Esophagus squamous epithelium (tissue), 5 donors: ENCODE measurements around the gene ELMO1. TPM values are rescaled to one million over a fixed set of nuclear protein-coding genes. Genes with fewer than 3 reads are reported as not detected.

Experiments
- DNase-seq: peaks from one replicate; lab custom pipeline; 2025; lab: John Stamatoyannopoulos, UW
- H3K27ac ChIP-seq, 4 donors: fragments of 200-600 bp; sonication (generic); one replicate each; pipeline ENCODE4 v1.5.1; 2016 to 2019; ENCODE audit warnings: mild to moderate bottlenecking in 1 of 4
- H3K27me3 ChIP-seq, 4 donors: fragments of 200-600 bp; sonication (generic); 1 replicate in 3 of 4; 2 replicates in 1 of 4; pipeline versions ENCODE4 v1.5.1 to v1.6.0; 2017 to 2021; ENCODE audit warnings: antibody characterized with exemption in 1 of 4
- H3K36me3 ChIP-seq, 3 donors: fragments of 200-600 bp; sonication (generic); one replicate each; pipeline ENCODE4 v1.5.1; 2016 to 2019
- H3K4me1 ChIP-seq, 3 donors: fragments of 200-600 bp; sonication (generic); one replicate each; pipeline ENCODE4 v1.5.1; 2017 to 2019
- H3K4me3 ChIP-seq, 4 donors: fragments of 200-600 bp; sonication (generic); 1 replicate in 3 of 4; 2 replicates in 1 of 4; pipeline ENCODE4 v1.5.1; 2016 to 2019; ENCODE audit warnings: mild to moderate bottlenecking in 2 of 4, moderate library complexity in 1 of 4
- H3K9me3 ChIP-seq, 3 donors: fragments of 200-600 bp; sonication (generic); one replicate each; pipeline ENCODE4 v1.5.1; 2016 to 2019
- CTCF ChIP-seq, 6 experiments: fragments of 450-650 bp in 4 of 6; fragments of 200-600 bp in 2 of 6; sonication (generic) in 2 of 6; IDR thresholded peaks; one replicate each; pipeline ENCODE4 v1.5.1; 2016 to 2019; ENCODE audit warnings: antibody characterized with exemption in 6 of 6, mild to moderate bottlenecking in 4 of 6, moderate library complexity in 4 of 6
- POLR2A ChIP-seq, 4 donors: fragments of 450-650 bp; IDR thresholded peaks; one replicate each; pipeline ENCODE4 v1.6.1; 2017; ENCODE audit warnings: antibody characterized with exemption in 4 of 4, mild to moderate bottlenecking in 4 of 4, moderate library complexity in 3 of 4
- WGBS, 2 donors: methylation state at CpG; one replicate each; pipeline ENCODE4 v1.1.5; 2018; 5-methylcytosine and 5-hydroxymethylcytosine counted together
- intact Hi-C: fragments of 100-400 bp; cut with DNase I; formaldehyde crosslinking; loops from one replicate; pipeline ENCODE4 v1.15.0; 2022
- total RNA-seq, 4 donors: library from RNA; depleted of rRNA; stranded (reverse); fragments of >200 nt; gene quantifications; one replicate each; pipeline ENCODE4 v1.1.0, GENCODE V29; 2016
- donor health status: DM: yes; HTN: yes; CAD: no.

ELMO1 gene
- total RNA-seq, 4 donors from 2014 or later: 0.68 to 36.6 (median 11.8) TPM

- H3K27me3 ChIP-seq: no peaks in the 10 kb centered on the region
- no peaks in the 10 kb centered on the region for H3K36me3 ChIP-seq
- TF ChIP-seq CTCF (IDR thresholded peaks at IDR 0.05) (no peak), POLR2A (IDR thresholded peaks at IDR 0.05) (no peak)
- H3K4me3 ChIP-seq: no peak overlapping the region
- peaks cover 0 to 5% (median 0%) of the 10 kb centered on the region in 3 donors for H3K4me1 ChIP-seq
- H3K9me3 ChIP-seq: no peaks in the 10 kb centered on the region
- intact Hi-C loops: no loop called here
- no peak for DNase-seq
- H3K27ac ChIP-seq: peak overlapping the region in 3 of 4 donors; percentile 15 to 38 (median 19)
These were observed 197.4 kb downstream of the ELMO1 start for GRCh38 chr7:37251222-37251621.

DNA sequence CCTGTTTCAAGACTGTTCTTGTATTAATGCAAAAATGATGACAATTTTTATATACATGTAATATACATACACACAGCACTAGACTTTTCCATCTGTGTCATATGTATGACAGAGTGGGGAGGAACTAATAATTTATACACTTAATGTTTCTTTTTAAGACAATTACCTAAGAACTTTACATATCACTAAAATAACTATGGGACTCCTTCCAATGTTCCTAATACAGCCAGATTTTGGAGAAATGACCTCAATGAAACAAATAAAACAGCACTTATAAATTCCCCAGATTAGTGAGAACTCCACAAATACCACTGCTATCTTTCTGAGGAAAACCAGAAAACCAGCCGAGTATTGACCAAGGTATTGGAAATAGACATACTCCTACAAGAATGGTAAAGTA lies 199.4 kb downstream of the ELMO1 start:
- Histone ChIP-seq H3K36me3 (no peaks in the 10 kb centered on the region), H3K27ac (no peak overlapping the region), H3K4me1 (peaks cover 0 to 5% (median 0%) of the 10 kb centered on the region in 3 donors), H3K27me3 (no peaks in the 10 kb centered on the region), H3K9me3 (no peaks in the 10 kb centered on the region), H3K4me3 (no peak overlapping the region)
- intact Hi-C loops: no loop called here
- DNase-seq: no peak
- TF ChIP-seq CTCF (IDR thresholded peaks at IDR 0.05) (no peak), POLR2A (IDR thresholded peaks at IDR 0.05) (no peak)
- 79 to 81% methylated on average over 1 of the region's 1 CpG for WGBS, 2 donors

DNA sequence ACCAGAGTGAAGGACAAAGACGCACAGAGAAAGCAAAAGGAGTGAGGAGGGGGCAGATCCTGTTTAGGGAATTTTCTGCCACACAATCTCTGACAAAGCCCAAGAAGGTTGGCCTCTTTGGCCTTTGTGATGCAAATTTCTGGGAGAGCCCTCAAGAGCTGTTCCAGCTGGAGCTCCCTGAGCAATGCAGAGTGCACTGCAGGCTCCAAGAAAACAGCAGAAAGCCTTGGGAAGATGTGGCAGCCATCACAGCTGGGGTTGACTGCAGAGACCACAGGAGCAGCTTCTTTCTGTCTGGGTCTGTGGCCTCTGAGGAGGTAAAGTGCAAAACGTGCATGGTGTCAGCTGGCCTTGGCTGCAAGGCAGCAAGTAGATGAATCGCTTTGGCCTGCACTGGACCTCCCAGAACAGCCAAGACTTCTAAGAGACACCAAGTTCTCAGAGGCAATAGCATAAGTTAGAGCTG lies 200.2 kb downstream of the ELMO1 start:
- no peak overlapping the region for H3K4me3 ChIP-seq
- TF ChIP-seq CTCF (IDR thresholded peaks at IDR 0.05) (no peak), POLR2A (IDR thresholded peaks at IDR 0.05) (no peak)
- H3K36me3 ChIP-seq: no peaks in the 10 kb centered on the region
- no peaks in the 10 kb centered on the region for H3K27me3 ChIP-seq
- intact Hi-C loops: no loop called here
- DNase-seq: no peak
- H3K9me3 ChIP-seq: no peaks in the 10 kb centered on the region
- H3K4me1 ChIP-seq: peaks cover 0 to 5% (median 0%) of the 10 kb centered on the region in 3 donors
- 42 to 44% methylated on average over 3 of the region's 3 CpGs for WGBS, 2 donors
- no peak overlapping the region for H3K27ac ChIP-seq

DNA sequence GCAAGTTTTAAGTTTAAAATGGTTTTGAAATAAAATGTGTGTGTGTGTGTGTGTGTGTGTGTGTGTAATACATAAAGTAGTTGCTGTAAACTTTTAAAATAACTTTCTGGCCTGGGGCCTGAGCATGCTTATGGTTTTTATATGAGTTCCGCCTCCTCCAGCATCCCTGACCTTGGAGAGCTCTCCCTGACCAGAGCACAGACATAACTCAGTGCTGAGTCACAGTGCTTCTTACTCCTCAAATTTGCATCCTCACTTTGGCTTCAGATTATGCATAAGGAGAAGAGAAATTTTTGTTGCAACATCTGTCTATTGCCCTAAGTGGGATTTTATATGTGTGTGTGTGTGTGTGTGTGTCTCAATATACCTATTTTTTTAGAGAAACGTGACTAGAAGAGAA lies 200.8 kb downstream of the ELMO1 start:
- Histone ChIP-seq H3K27me3 (no peaks in the 10 kb centered on the region), H3K4me1 (peaks cover 0 to 5% (median 0%) of the 10 kb centered on the region in 3 donors), H3K9me3 (no peaks in the 10 kb centered on the region), H3K36me3 (no peaks in the 10 kb centered on the region), H3K4me3 (no peak overlapping the region), H3K27ac (no peak overlapping the region)
- TF ChIP-seq POLR2A (IDR thresholded peaks at IDR 0.05) (no peak), CTCF (IDR thresholded peaks at IDR 0.05) (no peak)
- no peak for DNase-seq
- WGBS, 2 donors: 38 to 45% methylated on average over 1 to 2 of the region's 2 CpGs
- intact Hi-C loops: no loop called here

- Histone ChIP-seq H3K4me3 (no peak overlapping the region), H3K27ac (no peak overlapping the region), H3K9me3 (no peaks in the 10 kb centered on the region), H3K27me3 (no peaks in the 10 kb centered on the region), H3K36me3 (no peaks in the 10 kb centered on the region), H3K4me1 (peaks cover 0 to 5% (median 0%) of the 10 kb centered on the region in 3 donors)
- DNase-seq: no peak
- WGBS, 2 donors: 73 to 80% methylated on average over 5 of the region's 5 CpGs
- intact Hi-C loops: no loop called here
- TF ChIP-seq CTCF (IDR thresholded peaks at IDR 0.05): no peak
- no peak for TF ChIP-seq POLR2A (IDR thresholded peaks at IDR 0.05)
These were observed 203.1 kb downstream of the ELMO1 start for GRCh38 chr7:37245590-37245989.
